T-helper 17 cell (primary cell): Measurements from ENCODE around the gene CDK1. TPM values are rescaled to one million over a fixed set of nuclear protein-coding genes. Genes with fewer than 3 reads are reported as not detected.

Source experiments
- ATAC-seq: fragments of 150-1000 bp; cut with Tn5 transposase; 2 replicates; pipeline ENCODE4 v1.10.0; 2021; ENCODE audit warnings: mild to moderate bottlenecking, moderate library complexity
- DNase-seq, 3 donors: peaks; one replicate each; pipeline versions ENCODE4 v3.0.0 to v3.0.0-alpha.2; 2020 to 2021
- H3K9me3 ChIP-seq: one replicate; pipeline ENCODE4 v1.7.0; 2013; ENCODE audit warnings: low read length, mild to moderate bottlenecking; ENCODE audit not compliant: control insufficient read depth, poor library complexity, severe bottlenecking
- H3K27ac Mint-ChIP-seq: one replicate; pipeline ENCODE4 v1.8.0; 2022; ENCODE audit warnings: mild to moderate bottlenecking, moderate library complexity, mixed read lengths
- H3K27me3 Mint-ChIP-seq: one replicate; pipeline ENCODE4 v1.8.0; 2022; ENCODE audit warnings: mixed read lengths
- H3K36me3 Mint-ChIP-seq: one replicate; pipeline ENCODE4 v1.8.0; 2022; ENCODE audit warnings: low read depth, mixed read lengths
- H3K4me1 Mint-ChIP-seq: one replicate; pipeline ENCODE4 v1.8.0; 2022; ENCODE audit warnings: mild to moderate bottlenecking, mixed read lengths
- H3K4me3 Mint-ChIP-seq: one replicate; pipeline ENCODE4 v1.8.0; 2022; ENCODE audit warnings: mild to moderate bottlenecking, moderate library complexity, mixed read lengths
- total RNA-seq, 4 donors: library from RNA in 2 of 4; stranded (reverse) in 2 of 4; gene quantifications; one replicate each; pipeline ENCODE4 v1.2.3 and lab custom pipeline; 2022 to 2026

CDK1 gene
- total RNA-seq, 2 donors from 2014 or later, result 0.67 to 1.4 TPM

DNA sequence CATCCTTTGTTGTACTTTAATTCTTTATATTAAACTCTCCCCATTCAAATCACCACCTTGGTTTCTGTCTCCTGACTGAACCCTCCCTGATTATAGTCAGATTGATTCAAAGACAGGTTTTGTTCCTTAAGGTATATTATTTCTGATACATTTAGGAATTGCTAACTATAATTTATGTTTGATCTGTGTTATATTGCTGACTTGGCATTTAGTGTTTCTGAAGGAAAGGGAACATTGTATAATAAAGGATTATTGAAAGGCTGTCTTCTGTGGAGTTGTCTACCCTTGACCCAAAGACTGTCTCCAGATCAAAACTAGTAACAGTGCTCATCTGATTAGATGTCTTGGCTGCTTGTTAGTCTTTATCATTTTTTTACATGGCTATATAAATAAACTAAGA is 10.3 kb downstream of the CDK1 start:
- Mint-ChIP-seq H3K4me1 (peaks cover 36% of the 10 kb centered on the region), H3K27me3 (no peaks in the 10 kb centered on the region)

DNA sequence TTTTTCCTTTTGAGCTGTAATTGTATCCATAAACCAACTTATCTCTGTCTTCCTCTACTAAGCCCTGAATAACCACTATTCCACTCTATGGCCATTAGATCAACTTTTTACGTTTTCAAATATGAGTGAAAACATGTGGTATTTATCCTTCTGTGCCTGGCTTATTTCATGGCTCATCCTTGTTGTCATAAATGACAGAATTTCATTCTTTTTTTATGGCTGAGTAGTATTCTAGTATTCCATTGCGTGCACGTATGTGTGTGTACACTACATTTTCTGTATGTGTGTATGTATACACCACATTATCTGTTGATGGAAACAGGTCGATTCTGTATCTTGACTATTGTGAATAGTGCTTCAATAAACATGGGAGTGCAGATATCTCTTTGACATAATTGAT is 11.1 kb downstream of the CDK1 start:
- peaks cover 36% of the 10 kb centered on the region for H3K4me1 Mint-ChIP-seq
- H3K4me3 Mint-ChIP-seq, result no peak overlapping the region
- H3K36me3 Mint-ChIP-seq, result no peaks in the 10 kb centered on the region
- no peaks in the 10 kb centered on the region for H3K27me3 Mint-ChIP-seq
- DNase-seq (no peak), ATAC-seq (no peak)
- H3K9me3 ChIP-seq, result no peaks in the 10 kb centered on the region
- no peak overlapping the region for H3K27ac Mint-ChIP-seq

More for the DNA sequence above, 10.3 kb downstream of the CDK1 start:
- ATAC-seq, result no peak
- Mint-ChIP-seq H3K4me3 (no peak overlapping the region), H3K27ac (peak overlapping the region; percentile 37), H3K36me3 (no peaks in the 10 kb centered on the region)
- no peak for DNase-seq
- H3K9me3 ChIP-seq, result no peaks in the 10 kb centered on the region

DNA sequence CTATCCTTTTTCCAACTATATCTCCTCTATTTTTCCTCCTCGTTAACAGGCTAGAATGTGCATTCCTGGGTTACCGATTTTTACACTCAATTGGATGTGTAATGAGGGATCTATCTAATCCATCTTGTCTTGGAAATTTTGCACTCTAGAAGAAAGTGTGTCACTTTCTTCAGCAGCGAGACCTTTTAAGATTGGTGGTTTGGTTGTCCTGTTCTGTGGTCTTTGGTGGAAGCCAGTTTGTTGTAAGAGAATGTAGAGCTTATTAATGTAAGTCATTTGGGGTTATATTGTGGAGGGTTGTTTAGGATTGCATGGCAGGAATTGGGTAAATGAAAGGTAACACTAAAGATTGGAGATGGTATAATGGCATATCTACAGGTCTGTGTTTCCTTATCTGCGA is 16.7 kb downstream of the CDK1 start:
- Mint-ChIP-seq H3K27ac (no peak overlapping the region), H3K4me3 (no peak overlapping the region), H3K4me1 (peaks cover 22% of the 10 kb centered on the region), H3K27me3 (no peaks in the 10 kb centered on the region), H3K36me3 (no peaks in the 10 kb centered on the region)
- no peaks in the 10 kb centered on the region for H3K9me3 ChIP-seq
- DNase-seq, result no peak
- no peak for ATAC-seq

DNA sequence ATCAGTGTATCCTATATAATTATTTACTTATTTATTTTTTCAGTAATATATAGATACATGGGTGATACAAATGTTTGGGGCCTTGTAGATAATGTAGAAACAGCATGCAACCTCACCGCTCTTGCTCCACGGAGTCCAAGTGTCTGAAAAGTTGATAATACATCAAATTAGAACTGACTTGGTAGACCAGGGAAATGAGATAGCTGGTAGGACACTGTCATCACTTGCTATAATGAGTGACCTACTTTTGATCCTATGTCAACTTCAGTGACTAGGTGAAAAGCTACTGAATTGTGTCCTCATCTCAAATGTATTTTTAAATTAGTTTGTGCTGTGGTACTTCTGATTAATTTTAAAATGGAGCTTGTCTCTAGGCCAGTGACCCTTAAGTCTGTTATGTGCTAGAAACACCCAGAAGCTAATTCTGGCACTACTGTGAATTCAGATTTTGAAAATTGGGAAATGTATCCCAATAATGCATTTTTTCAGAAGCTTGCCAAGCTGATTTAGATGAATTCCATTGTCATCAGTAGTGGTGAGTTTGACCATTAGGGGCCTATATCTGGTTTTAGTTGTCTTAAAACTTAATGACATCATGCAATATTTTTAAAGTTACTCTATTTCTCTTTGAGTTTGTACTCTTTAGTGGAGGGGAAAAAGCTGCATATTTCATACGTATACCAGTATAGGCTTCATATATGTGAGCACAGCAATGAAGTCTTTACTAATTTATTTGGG is 17.4 kb downstream of the CDK1 start:
- DNase-seq (no peak), ATAC-seq (no peak)
- Mint-ChIP-seq H3K4me1 (peaks cover 16% of the 10 kb centered on the region), H3K27ac (no peak overlapping the region), H3K4me3 (no peak overlapping the region), H3K36me3 (no peaks in the 10 kb centered on the region), H3K27me3 (no peaks in the 10 kb centered on the region)
- H3K9me3 ChIP-seq, result no peaks in the 10 kb centered on the region

DNA sequence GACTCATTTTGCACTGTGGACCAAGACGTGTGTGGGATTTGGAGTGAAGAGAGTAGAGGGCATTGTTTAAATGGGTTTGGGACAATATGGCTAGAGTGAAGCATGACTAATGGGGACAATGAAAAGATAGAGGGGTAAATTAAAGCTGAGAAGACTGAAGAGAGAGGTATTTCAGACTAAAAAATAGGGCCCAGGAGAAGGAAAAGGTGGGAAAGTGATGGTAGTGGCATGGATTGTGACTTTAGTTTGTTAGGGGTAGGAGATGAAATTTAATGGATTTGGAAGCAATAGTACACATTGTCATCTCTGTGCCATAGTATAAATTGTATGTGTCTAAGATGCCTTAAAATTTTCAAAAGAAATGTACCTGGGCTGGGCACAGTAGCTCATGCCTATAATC is 18.2 kb downstream of the CDK1 start:
- no peaks in the 10 kb centered on the region for H3K36me3 Mint-ChIP-seq

DNA sequence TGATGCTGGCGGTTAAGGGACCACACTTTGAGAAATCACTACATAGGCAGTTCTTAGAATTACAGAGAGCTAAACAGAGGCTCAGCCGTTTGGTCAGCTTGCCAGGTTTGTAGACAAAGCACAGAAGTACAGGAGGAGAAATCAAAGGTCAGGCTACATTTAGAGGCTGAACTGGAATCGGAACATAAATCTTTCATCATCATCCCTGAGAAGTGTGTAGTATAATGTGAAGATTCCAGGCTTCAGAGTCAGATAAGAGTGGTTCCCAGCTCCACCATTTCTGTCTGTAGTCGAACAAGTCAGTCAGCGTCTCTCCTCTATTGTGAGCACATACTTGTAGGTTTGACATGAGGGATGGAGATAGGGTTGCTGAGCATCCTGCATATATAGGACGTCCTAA is 18.9 kb downstream of the CDK1 start:
- ATAC-seq (no peak), DNase-seq (no peak)
- no peak overlapping the region for H3K27ac Mint-ChIP-seq
- no peaks in the 10 kb centered on the region for H3K36me3 Mint-ChIP-seq
- H3K4me1 Mint-ChIP-seq, result peaks cover 8% of the 10 kb centered on the region
- H3K9me3 ChIP-seq, result no peaks in the 10 kb centered on the region
- H3K27me3 Mint-ChIP-seq, result no peaks in the 10 kb centered on the region
- no peak overlapping the region for H3K4me3 Mint-ChIP-seq

More for the DNA sequence above, 18.2 kb downstream of the CDK1 start:
- Mint-ChIP-seq H3K4me3 (no peak overlapping the region), H3K4me1 (peaks cover 8% of the 10 kb centered on the region), H3K27ac (no peak overlapping the region), H3K27me3 (no peaks in the 10 kb centered on the region)
- ATAC-seq (no peak), DNase-seq (no peak)
- H3K9me3 ChIP-seq, result no peaks in the 10 kb centered on the region

DNA sequence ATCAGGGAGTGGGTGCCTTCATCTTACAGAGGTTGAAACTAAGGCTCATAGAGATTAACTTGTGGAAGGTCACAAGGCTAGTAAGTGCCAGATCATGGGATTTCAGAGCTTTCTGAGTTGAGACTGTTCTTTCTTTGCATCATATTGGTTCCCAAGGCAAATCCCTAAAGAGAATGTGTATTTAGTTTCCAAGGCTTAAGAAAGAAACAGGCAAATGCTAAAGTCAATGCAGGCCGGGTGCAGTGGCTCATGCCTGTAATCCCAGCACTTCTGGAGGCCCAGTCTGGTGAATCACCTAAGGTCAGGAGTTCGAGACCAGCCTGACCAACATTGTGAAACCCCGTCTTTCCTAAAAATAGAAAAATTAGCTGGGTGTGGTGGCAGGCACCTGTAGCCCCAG is 19.8 kb downstream of the CDK1 start:
- H3K36me3 Mint-ChIP-seq, result no peaks in the 10 kb centered on the region
- DNase-seq (no peak), ATAC-seq (no peak)
- H3K4me1 Mint-ChIP-seq, result peaks cover 9% of the 10 kb centered on the region
- H3K27ac Mint-ChIP-seq, result no peak overlapping the region
- no peak overlapping the region for H3K4me3 Mint-ChIP-seq
- H3K9me3 ChIP-seq, result no peaks in the 10 kb centered on the region
- no peaks in the 10 kb centered on the region for H3K27me3 Mint-ChIP-seq

DNA sequence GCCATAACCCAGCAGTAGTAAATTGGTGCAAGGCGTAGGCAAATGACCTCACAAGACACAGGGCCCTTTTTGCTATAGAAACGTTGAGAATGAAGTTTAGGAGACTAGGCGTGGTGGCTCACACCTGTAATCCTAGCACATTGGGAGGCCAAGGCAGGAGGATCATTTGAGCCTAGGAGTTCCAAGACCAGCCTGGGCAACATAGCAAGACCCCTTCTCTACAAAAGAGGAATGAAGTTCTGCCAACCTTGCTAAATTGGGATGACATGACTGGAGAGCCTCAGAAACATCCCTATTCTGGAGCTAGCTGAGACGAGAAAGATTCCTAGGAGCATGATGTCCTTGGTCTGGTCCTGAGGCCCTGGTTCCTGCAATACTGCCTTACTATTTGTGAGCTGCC is 20.6 kb downstream of the CDK1 start:
- Mint-ChIP-seq H3K4me3 (no peak overlapping the region), H3K36me3 (no peaks in the 10 kb centered on the region), H3K4me1 (peaks cover 13% of the 10 kb centered on the region), H3K27ac (no peak overlapping the region), H3K27me3 (no peaks in the 10 kb centered on the region)
- DNase-seq (no peak), ATAC-seq (no peak)
- H3K9me3 ChIP-seq, result no peaks in the 10 kb centered on the region

DNA sequence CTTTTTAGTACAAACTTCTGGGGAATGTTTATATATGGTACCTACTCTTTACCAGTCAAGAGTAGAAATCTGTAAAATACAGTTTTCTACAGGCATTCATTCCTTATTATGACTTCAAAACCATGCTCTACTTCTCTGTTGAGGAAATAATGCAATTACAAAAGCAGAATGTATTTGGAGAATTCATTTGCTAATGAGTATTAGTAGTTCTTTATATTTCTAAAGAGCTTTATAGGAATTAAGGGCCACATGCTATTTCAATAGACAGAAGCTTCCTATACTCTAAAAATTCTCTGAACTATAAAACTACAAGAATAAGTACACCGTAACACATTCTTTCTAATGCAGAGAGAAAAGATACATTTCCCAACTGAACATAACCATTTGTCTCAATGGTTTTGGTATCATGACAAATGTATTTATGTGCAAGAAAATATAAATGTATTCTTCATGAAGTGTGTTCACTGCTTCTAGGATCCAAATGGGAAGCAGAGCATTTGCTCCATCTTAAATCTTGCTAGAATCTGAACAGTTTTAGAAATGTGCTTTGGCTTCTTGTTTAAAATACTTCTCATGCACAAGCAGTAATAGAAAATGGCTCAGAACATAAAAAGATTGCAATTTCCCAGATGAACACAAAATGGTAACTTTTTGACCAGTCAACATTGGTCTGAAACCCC is 21.8 kb downstream of the CDK1 start:
- Mint-ChIP-seq H3K4me3 (no peak overlapping the region), H3K4me1 (peaks cover 9% of the 10 kb centered on the region), H3K36me3 (no peaks in the 10 kb centered on the region), H3K27ac (no peak overlapping the region), H3K27me3 (no peaks in the 10 kb centered on the region)
- ATAC-seq (no peak), DNase-seq (no peak)
- no peaks in the 10 kb centered on the region for H3K9me3 ChIP-seq

DNA sequence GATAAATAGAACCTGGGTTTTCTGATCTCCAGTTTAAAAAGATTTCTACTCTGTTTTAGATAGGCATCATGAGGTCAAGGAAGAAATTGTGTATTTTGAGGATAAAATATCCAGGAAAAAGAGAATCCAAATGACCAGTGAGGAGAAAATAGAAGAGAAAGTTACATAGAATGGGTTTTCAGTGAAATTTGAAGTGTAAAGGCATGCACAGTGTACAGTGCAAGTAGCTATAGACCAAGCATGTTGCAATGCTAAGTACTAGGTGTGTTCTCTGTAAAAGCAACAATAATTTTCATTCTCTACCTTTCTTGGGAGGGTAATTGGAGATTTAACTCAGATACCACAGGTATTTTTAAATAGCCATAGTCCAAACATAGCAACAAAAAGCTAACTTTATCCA is 22.6 kb downstream of the CDK1 start:
- H3K27me3 Mint-ChIP-seq, result no peaks in the 10 kb centered on the region

DNA sequence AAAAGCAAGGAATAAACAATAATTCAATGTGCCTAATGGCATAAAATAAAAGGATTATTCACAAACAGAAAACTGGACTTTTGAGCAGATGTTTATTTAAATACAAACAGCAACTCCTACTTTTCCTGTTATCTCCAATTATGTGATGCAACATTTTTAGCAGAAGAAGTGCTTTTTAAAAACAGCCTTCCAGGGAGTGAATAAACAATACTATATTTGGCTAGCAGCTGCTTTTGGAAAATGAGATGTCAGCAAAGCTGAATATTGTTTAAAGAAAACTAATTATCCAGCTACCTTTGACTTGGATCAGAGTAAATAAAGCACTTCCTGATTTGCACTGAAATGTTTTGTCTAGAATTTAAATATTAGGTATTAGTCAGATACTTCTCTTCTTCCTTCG is 23.2 kb downstream of the CDK1 start:
- no peaks in the 10 kb centered on the region for H3K36me3 Mint-ChIP-seq
- H3K4me3 Mint-ChIP-seq, result no peak overlapping the region
- no peak for ATAC-seq
- no peaks in the 10 kb centered on the region for H3K27me3 Mint-ChIP-seq
- H3K27ac Mint-ChIP-seq, result no peak overlapping the region
- H3K4me1 Mint-ChIP-seq, result peaks cover 8% of the 10 kb centered on the region
- H3K9me3 ChIP-seq, result no peaks in the 10 kb centered on the region
- no peak for DNase-seq

More for the DNA sequence above, 22.6 kb downstream of the CDK1 start:
- DNase-seq, result no peak
- no peak overlapping the region for H3K4me3 Mint-ChIP-seq
- peak overlapping the region; percentile 1 for H3K27ac Mint-ChIP-seq
- H3K4me1 Mint-ChIP-seq, result peaks cover 10% of the 10 kb centered on the region
- no peak for ATAC-seq
- H3K9me3 ChIP-seq, result no peaks in the 10 kb centered on the region
- no peaks in the 10 kb centered on the region for H3K36me3 Mint-ChIP-seq

DNA sequence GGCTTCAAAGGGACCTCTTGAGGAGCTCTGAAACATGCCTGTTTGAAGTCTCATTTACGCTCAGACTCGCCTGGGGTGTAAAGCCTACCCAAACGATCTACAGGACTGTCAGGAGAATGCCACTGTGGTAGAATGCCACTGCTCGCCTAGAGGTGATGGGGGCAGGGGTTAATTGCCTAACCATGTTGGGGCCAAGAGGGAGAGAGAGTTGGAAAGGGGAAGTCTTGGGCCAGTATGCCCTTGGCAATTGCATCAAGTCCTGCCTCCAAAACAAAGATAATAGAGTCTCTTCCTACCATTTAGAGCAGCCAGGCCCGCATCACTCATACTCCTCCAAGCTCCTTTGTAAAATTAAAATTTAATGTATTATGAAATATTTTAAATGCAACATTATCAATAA is 25.2 kb downstream of the CDK1 start:
- H3K27me3 Mint-ChIP-seq, result no peaks in the 10 kb centered on the region
- peaks cover 6% of the 10 kb centered on the region for H3K4me1 Mint-ChIP-seq
- ATAC-seq, result no peak
- no peaks in the 10 kb centered on the region for H3K36me3 Mint-ChIP-seq
- no peak overlapping the region for H3K27ac Mint-ChIP-seq
- H3K4me3 Mint-ChIP-seq, result no peak overlapping the region
- no peaks in the 10 kb centered on the region for H3K9me3 ChIP-seq
- no peak for DNase-seq

DNA sequence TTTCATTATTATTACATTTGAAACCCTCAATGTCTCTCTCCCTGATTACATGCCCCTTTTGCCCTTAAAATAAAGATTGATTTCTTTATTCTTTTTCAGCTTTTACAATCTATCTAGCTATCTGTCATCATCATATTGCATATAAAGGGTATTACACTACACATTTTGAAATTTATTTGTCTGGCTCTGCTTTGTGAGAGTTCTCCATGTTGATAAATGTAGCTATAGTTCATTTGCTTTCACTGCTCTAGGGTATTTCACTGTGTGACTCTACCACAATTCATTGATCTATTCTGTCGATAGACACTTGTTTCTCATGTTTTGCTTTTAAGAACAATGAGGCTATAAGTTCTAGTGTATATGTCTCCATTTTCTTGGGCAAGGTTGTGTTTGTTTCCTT is 25.6 kb downstream of the CDK1 start:
- Mint-ChIP-seq H3K4me3 (no peak overlapping the region), H3K36me3 (no peaks in the 10 kb centered on the region), H3K27ac (no peak overlapping the region), H3K27me3 (no peaks in the 10 kb centered on the region), H3K4me1 (peaks cover 6% of the 10 kb centered on the region)
- DNase-seq, result no peak
- no peaks in the 10 kb centered on the region for H3K9me3 ChIP-seq
- ATAC-seq, result no peak

DNA sequence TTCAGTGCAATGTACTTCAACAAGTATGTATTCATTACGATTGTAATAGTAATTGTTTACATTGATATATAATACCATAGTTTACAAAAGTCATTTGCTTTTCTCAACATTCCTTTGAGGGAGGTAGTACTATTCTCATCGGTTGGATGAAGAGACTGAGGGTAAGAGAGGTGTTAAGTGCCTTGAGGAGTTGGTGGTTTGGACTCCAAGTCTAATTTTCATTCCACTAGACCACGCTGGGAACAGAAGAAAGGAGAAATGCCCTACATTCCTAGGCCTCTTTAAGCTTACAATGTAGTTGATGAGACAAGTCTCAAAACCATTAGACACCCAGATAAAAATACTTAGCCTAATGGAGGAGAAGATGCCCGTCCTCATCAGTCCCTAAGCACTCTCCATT is 28.6 kb downstream of the CDK1 start:
- H3K9me3 ChIP-seq, result no peaks in the 10 kb centered on the region
- Mint-ChIP-seq H3K4me1 (peaks cover 9% of the 10 kb centered on the region), H3K36me3 (no peaks in the 10 kb centered on the region), H3K27ac (no peak overlapping the region), H3K4me3 (no peak overlapping the region), H3K27me3 (no peaks in the 10 kb centered on the region)
- ATAC-seq (no peak), DNase-seq (no peak)
